SU-DHL-6 (cell line): ENCODE measurements around the gene NBDY.

Experiments used
- H2AFZ ChIP-seq: fragments of 200-600 bp; sonication (generic); 2 replicates; pipeline ENCODE4 v1.6.1; 2014; ENCODE audit warnings: low read depth, mild to moderate bottlenecking, moderate library complexity, mixed read lengths, antibody characterized with exemption, low read length; ENCODE audit not compliant: severe bottlenecking
- H3F3A ChIP-seq: fragments of 200-600 bp; shearing (Covaris generic); 2 replicates; pipeline ENCODE4 v1.6.0; 2016; ENCODE audit warnings: antibody characterized with exemption, mild to moderate bottlenecking; ENCODE audit not compliant: insufficient read depth
- H3K27ac ChIP-seq: fragments of 200-600 bp; sonication (generic); 2 replicates; pipeline ENCODE4 v1.5.1; 2016; ENCODE audit warnings: low read depth, mild to moderate bottlenecking, low read length, moderate library complexity, mixed read lengths
- H3K27me3 ChIP-seq: fragments of 200-600 bp; sonication (generic), shearing (Covaris generic); 2 replicates; pipeline ENCODE4 v1.6.0; 2014; ENCODE audit warnings: mild to moderate bottlenecking, low read length
- H3K36me3 ChIP-seq: fragments of 200-600 bp; sonication (generic); 2 replicates; pipeline ENCODE4 v1.6.1; 2014; ENCODE audit warnings: mild to moderate bottlenecking, low read length, mixed read lengths
- H3K4me2 ChIP-seq: fragments of 300-600, 200-600 bp; shearing (Covaris generic), sonication (generic); 2 replicates; pipeline ENCODE4 v1.6.0; 2014; ENCODE audit warnings: low read length, low read depth, mild to moderate bottlenecking; ENCODE audit not compliant: poor library complexity, severe bottlenecking
- H3K4me3 ChIP-seq: fragments of 200-600 bp; sonication (generic); 2 replicates; pipeline ENCODE4 v1.5.1; 2014; ENCODE audit warnings: antibody characterized with exemption, low read length, mild to moderate bottlenecking, mixed read lengths; ENCODE audit not compliant: insufficient read depth, poor library complexity, severe bottlenecking
- H3K79me2 ChIP-seq: fragments of 200-600 bp; sonication (generic); 2 replicates; pipeline ENCODE4 v1.6.1; 2014; ENCODE audit warnings: mild to moderate bottlenecking, low read length, moderate library complexity; ENCODE audit not compliant: insufficient read depth
- H3K9ac ChIP-seq: fragments of 200-600 bp; sonication (generic); 2 replicates; pipeline ENCODE4 v1.7.0; 2014; ENCODE audit warnings: mild to moderate bottlenecking, low read length
- H3K9me2 ChIP-seq: fragments of 200-600 bp; sonication (generic); replicated peaks from 2 replicates; pipeline ENCODE4 v1.6.1; 2014; ENCODE audit warnings: low read length; ENCODE audit not compliant: insufficient read depth
- H3K9me3 ChIP-seq: fragments of 200-600 bp; sonication (generic); 2 replicates; pipeline ENCODE4 v1.6.1; 2014; ENCODE audit warnings: low read length, mixed read lengths; ENCODE audit not compliant: insufficient read depth
- H4K20me1 ChIP-seq: fragments of 200-600 bp; sonication (generic); 2 replicates; pipeline ENCODE4 v1.6.1; 2014; ENCODE audit warnings: low read depth, mild to moderate bottlenecking, antibody characterized with exemption, low read length, moderate library complexity, mixed read lengths
- EZH2phosphoT487 ChIP-seq: fragments of 200-600 bp; sonication (generic), shearing (Covaris generic); conservative IDR thresholded peaks from 2 replicates; pipeline ENCODE4 v1.6.1; 2018; ENCODE audit warnings: mild to moderate bottlenecking, antibody characterized with exemption, low read length, moderate library complexity, mixed read lengths
- TF ChIP-seq, protein P1 (sequence below): fragments of 200-600 bp; sonication (generic); IDR thresholded peaks from one replicate; pipeline ENCODE4 v1.5.1; 2017; ENCODE audit warnings: antibody characterized with exemption, mild to moderate bottlenecking, low read length, moderate library complexity; ENCODE audit not compliant: insufficient read depth, poor library complexity, severe bottlenecking

NBDY gene

DNA sequence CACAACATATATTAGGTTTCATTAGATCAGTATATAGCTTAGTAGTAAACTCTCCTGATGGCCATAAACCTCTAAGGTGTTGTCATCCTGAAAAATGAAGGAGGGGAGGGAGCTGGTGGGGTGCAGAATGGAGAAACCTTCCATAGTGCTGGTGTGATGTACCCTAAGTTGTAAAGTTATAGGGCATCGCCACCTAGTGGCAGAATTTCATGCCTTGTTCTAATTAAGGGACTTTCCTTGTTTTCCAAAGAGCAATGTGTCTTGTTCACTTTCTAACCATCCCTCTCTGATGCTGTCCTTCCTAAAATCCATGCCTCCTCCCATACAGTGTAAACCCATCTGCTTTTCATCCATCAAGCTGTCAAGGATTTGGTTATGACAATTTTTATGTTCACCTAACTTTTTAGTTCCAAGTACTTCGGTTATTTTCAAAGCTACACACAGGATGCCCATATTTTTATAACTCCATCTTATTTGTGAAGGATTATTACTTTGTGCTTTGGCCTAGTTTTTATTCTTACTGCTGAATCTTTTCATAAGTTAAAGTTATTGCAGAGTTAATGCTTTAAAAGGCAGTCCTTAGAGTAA is 4.5 kb downstream of the NBDY start:
- Histone ChIP-seq H3K9ac (no peak overlapping the region), H3K27ac (no peak overlapping the region), H3K36me3 (no peaks in the 10 kb centered on the region), H3K4me3 (no peak overlapping the region), H3K79me2 (peaks cover 24% of the 10 kb centered on the region), H3K9me3 (no peaks in the 10 kb centered on the region), H3K9me2 (no peaks in the 10 kb centered on the region), H3F3A (0 out of 2 replicates have a peak, but pooled peaks cover 3% of the 10 kb centered on the region), H3K4me2 (no peak overlapping the region), H2AFZ (no peak overlapping the region), H3K27me3 (no peaks in the 10 kb centered on the region), H4K20me1 (no peaks in the 10 kb centered on the region)
- TF ChIP-seq, protein P1, sequence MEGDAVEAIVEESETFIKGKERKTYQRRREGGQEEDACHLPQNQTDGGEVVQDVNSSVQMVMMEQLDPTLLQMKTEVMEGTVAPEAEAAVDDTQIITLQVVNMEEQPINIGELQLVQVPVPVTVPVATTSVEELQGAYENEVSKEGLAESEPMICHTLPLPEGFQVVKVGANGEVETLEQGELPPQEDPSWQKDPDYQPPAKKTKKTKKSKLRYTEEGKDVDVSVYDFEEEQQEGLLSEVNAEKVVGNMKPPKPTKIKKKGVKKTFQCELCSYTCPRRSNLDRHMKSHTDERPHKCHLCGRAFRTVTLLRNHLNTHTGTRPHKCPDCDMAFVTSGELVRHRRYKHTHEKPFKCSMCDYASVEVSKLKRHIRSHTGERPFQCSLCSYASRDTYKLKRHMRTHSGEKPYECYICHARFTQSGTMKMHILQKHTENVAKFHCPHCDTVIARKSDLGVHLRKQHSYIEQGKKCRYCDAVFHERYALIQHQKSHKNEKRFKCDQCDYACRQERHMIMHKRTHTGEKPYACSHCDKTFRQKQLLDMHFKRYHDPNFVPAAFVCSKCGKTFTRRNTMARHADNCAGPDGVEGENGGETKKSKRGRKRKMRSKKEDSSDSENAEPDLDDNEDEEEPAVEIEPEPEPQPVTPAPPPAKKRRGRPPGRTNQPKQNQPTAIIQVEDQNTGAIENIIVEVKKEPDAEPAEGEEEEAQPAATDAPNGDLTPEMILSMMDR, result peak; percentile 15
- no peak for TF ChIP-seq EZH2phosphoT487

DNA sequence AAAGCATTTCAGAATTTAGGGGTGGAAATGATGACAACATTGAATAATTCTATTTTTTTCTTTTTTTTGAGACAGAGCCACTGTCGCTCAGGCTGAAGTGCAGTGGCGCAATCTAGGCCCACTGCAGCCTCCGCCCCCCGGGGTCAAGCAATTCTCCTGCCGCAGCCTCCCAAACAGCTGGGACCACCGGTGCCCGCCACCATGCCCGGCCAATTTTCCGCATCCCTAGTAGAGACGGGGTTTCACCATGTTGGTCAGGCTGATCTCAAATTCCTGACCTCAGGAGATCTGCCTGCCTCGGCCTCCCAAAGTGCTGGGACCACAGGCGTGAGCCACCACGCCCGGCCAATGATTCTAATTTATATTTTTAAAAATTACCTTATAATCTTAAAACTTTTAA is 7.2 kb downstream of the NBDY start:
- H3K9me3 ChIP-seq, result no peaks in the 10 kb centered on the region
- H3K9me2 ChIP-seq, result no peaks in the 10 kb centered on the region
- no peak for TF ChIP-seq EZH2phosphoT487
- TF ChIP-seq, protein P1, result no peak
- no peak overlapping the region for H3K27ac ChIP-seq
- H3K79me2 ChIP-seq, result peaks cover 8% of the 10 kb centered on the region; the same call in 1 of the 2 replicates
- H3K4me3 ChIP-seq, result no peak overlapping the region
- no peaks in the 10 kb centered on the region for H4K20me1 ChIP-seq
- H3K9ac ChIP-seq, result no peak overlapping the region
- 0 out of 2 replicates have a peak, but pooled peaks cover 3% of the 10 kb centered on the region for H3F3A ChIP-seq
- H3K36me3 ChIP-seq, result no peaks in the 10 kb centered on the region
- no peak overlapping the region for H3K4me2 ChIP-seq
- no peaks in the 10 kb centered on the region for H3K27me3 ChIP-seq
- no peak overlapping the region for H2AFZ ChIP-seq

GRCh38 chrX:56738670-56739069 is 9.6 kb downstream of the NBDY start:
- Histone ChIP-seq H3K4me3 (no peak overlapping the region), H4K20me1 (no peaks in the 10 kb centered on the region), H3K36me3 (no peaks in the 10 kb centered on the region), H3F3A (no peaks in the 10 kb centered on the region), H3K9ac (no peak overlapping the region), H3K4me2 (no peak overlapping the region), H3K27me3 (no peaks in the 10 kb centered on the region), H3K9me2 (no peaks in the 10 kb centered on the region), H3K27ac (no peak overlapping the region), H2AFZ (no peak overlapping the region), H3K79me2 (peaks cover 18% of the 10 kb centered on the region), H3K9me3 (no peaks in the 10 kb centered on the region)
- TF ChIP-seq, protein P1, result no peak
- TF ChIP-seq EZH2phosphoT487, result no peak
